Measurements from ENCODE around the gene RALA.
"Not testable (repeated sequence)": the region's sequence is repeated elsewhere in the genome, so short reads cannot be mapped to it uniquely, and the experiment has no call there.

The RALA gene

GRCh38 chr7:39650676-39651075 is 27.3 kb downstream of the RALA start:
- no peak for DNase-seq

GRCh38 chr7:39651265-39651664 is 27.9 kb downstream of the RALA start:
- no peak for DNase-seq

GRCh38 chr7:39656415-39656814 is 33.0 kb downstream of the RALA start:
- DNase-seq: no peak

- no peak for DNase-seq
Measured at GRCh38 chr7:39659356-39660013, 36.1 kb downstream of the RALA start.

- no peak for DNase-seq
Measured at GRCh38 chr7:39661960-39662359, 38.6 kb downstream of the RALA start.

- no peak for DNase-seq
Measured at GRCh38 chr7:39663263-39663662, 39.9 kb downstream of the RALA start.

GRCh38 chr7:39664057-39664456 is 40.7 kb downstream of the RALA start:
- no peak for DNase-seq

- no peak for DNase-seq
Measured at GRCh38 chr7:39664585-39664984, 41.2 kb downstream of the RALA start.

- no peak for DNase-seq
Measured at GRCh38 chr7:39666562-39666961, 43.2 kb downstream of the RALA start.

GRCh38 chr7:39667341-39667923 is 44.1 kb downstream of the RALA start:
- no peak for DNase-seq

- DNase-seq: not testable (repeated sequence)
Measured at GRCh38 chr7:39668280-39668679, 44.9 kb downstream of the RALA start.

- DNase-seq: no peak
Measured at GRCh38 chr7:39670052-39670451, 46.7 kb downstream of the RALA start.

- DNase-seq: no peak
Measured at GRCh38 chr7:39670934-39671333, 47.6 kb downstream of the RALA start.

GRCh38 chr7:39672176-39672575 is 48.8 kb downstream of the RALA start:
- DNase-seq: no peak

- no peak for DNase-seq
Measured at GRCh38 chr7:39673868-39674267, 50.5 kb downstream of the RALA start.

GRCh38 chr7:39674406-39674805 is 51.0 kb downstream of the RALA start:
- DNase-seq: no peak

GRCh38 chr7:39676346-39676745 is 53.0 kb downstream of the RALA start:
- no peak for DNase-seq

GRCh38 chr7:39678930-39679709 is 55.7 kb downstream of the RALA start:
- peak; percentile 22 to 40 for DNase-seq

- DNase-seq: not testable (repeated sequence)
Measured at GRCh38 chr7:39679874-39680273, 56.5 kb downstream of the RALA start.

GRCh38 chr7:39681887-39682441 is 58.6 kb downstream of the RALA start:
- DNase-seq: no peak

- no peak for DNase-seq
Measured at GRCh38 chr7:39683216-39683845, 60.0 kb downstream of the RALA start.

GRCh38 chr7:39686261-39686924 is 63.0 kb downstream of the RALA start:
- DNase-seq: peak; percentile 9 to 44
